ENCODE data around the gene ACIN1.

DNA sequence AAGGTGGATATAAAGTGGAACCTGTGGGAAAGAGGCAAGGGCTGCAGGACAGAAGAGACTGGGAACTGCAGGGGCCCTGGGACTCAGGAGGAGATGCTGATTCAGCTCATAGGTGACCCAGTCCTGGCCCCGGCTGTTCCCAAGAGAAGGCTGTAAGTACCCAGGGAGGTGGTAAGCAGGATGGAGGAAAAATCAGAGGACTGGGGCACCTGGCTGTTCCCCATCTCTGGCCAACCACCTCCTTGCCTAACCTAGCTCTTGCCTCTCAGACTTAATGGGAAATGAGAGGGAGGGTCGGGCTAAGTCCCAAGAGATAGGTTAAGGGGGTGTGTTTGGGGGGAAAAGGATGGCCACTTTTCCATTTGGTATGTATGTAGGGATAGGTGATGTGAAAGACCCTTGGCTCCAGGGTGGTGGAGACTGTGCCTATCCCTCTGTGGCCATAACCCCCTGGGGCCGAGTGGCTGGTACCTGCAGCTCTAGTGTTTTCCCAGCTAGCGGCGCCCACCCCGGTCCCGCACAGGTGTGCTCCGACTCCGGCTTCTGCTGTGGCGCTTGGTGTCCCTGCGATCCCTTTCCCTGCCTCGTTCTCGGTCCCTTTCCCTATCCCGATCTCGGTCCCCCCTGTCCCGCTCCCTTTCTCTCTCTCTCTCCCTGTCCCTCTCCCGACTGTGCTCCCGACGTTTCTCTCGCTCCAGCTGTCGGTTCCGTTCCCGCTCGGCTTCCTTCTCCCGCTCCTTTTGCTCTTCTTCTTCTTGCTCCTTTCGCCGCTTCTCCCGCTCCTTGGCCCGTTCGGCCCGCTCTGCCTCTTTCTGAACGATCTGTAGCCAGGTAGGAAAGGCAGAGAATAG, 36.1 kb downstream of the ACIN1 start:
- TF ChIP-seq CTCF (IDR thresholded peaks at IDR 0.05) (no peak), ZFX (IDR thresholded peaks at IDR 0.05; ENCODE audit: borderline replicate concordance) (no peak)

Data from 22Rv1 (cell line).